Measurements from ENCODE around the gene WWOX.

Gene WWOX

GRCh38 chr16:78552716-78553115, 453.3 kb downstream of the WWOX start:
- peak; percentile 41 for DNase-seq

- no peak for DNase-seq
Observed at GRCh38 chr16:78553268-78554039, 454.0 kb downstream of the WWOX start.

GRCh38 chr16:78556421-78556820, 457.0 kb downstream of the WWOX start:
- no peak for DNase-seq

GRCh38 chr16:78560997-78561396, 461.5 kb downstream of the WWOX start:
- no peak for DNase-seq

- no peak for DNase-seq
Observed at GRCh38 chr16:78562111-78562510, 462.7 kb downstream of the WWOX start.

GRCh38 chr16:78562650-78563049, 463.2 kb downstream of the WWOX start:
- no peak for DNase-seq

- peak; percentile 85 for DNase-seq
Observed at GRCh38 chr16:78563905-78564304, 464.5 kb downstream of the WWOX start.

GRCh38 chr16:78566397-78567073, 467.1 kb downstream of the WWOX start:
- DNase-seq, result no peak

GRCh38 chr16:78570399-78571141, 471.1 kb downstream of the WWOX start:
- DNase-seq, result no peak

- DNase-seq, result no peak
Observed at GRCh38 chr16:78571434-78571833, 472.0 kb downstream of the WWOX start.

GRCh38 chr16:78571898-78572358, 472.5 kb downstream of the WWOX start:
- no peak for DNase-seq

GRCh38 chr16:78574571-78574970, 475.1 kb downstream of the WWOX start:
- DNase-seq, result no peak

- no peak for DNase-seq
Observed at GRCh38 chr16:78576941-78577340, 477.5 kb downstream of the WWOX start.

GRCh38 chr16:78577630-78578029, 478.2 kb downstream of the WWOX start:
- DNase-seq, result no peak

GRCh38 chr16:78579020-78579419, 479.6 kb downstream of the WWOX start:
- no peak for DNase-seq

- no peak for DNase-seq
Observed at GRCh38 chr16:78583441-78583840, 484.0 kb downstream of the WWOX start.

GRCh38 chr16:78584213-78584860, 484.9 kb downstream of the WWOX start:
- no peak for DNase-seq

GRCh38 chr16:78584991-78585390, 485.5 kb downstream of the WWOX start:
- no peak for DNase-seq

- no peak for DNase-seq
Observed at GRCh38 chr16:78589331-78589730, 489.9 kb downstream of the WWOX start.

GRCh38 chr16:78591682-78592103, 492.2 kb downstream of the WWOX start:
- DNase-seq, result no peak

GRCh38 chr16:78592111-78592510, 492.7 kb downstream of the WWOX start:
- no peak for DNase-seq

- DNase-seq, result no peak
Observed at GRCh38 chr16:78593352-78593751, 493.9 kb downstream of the WWOX start.

GRCh38 chr16:78594191-78594590, 494.7 kb downstream of the WWOX start:
- DNase-seq, result no peak
